Neural cell (in vitro differentiated cells): ENCODE data around the gene FAM53B.

Source experiments
- EP300 ChIP-seq: fragments of 450-650 bp; conservative IDR thresholded peaks from 2 replicates; pipeline ENCODE4 v1.6.1; 2014; ENCODE audit warnings: antibody characterized with exemption, mild to moderate bottlenecking, moderate library complexity; ENCODE audit not compliant: poor library complexity, severe bottlenecking
- POLR2AphosphoS5 ChIP-seq: IDR thresholded peaks from 2 replicates; pipeline ENCODE4 v1.6.1; 2012
- RAD21 ChIP-seq: fragments of 450-650 bp; conservative IDR thresholded peaks from 2 replicates; pipeline ENCODE4 v1.6.1; 2014; ENCODE audit warnings: antibody characterized with exemption, mild to moderate bottlenecking, moderate library complexity
- TAF1 ChIP-seq: IDR thresholded peaks from 2 replicates; pipeline ENCODE4 v1.6.1; 2012; ENCODE audit warnings: low read depth
- TF ChIP-seq, protein P1 (sequence below): fragments of 450-650 bp; IDR thresholded peaks from 2 replicates; pipeline ENCODE4 v1.5.1; 2014; ENCODE audit warnings: antibody characterized with exemption, mild to moderate bottlenecking, moderate library complexity; ENCODE audit not compliant: poor library complexity, severe bottlenecking
- TF ChIP-seq, protein P2 (sequence below): IDR thresholded peaks from 2 replicates; pipeline ENCODE4 v1.6.1; 2012; ENCODE audit warnings: borderline replicate concordance

DNA sequence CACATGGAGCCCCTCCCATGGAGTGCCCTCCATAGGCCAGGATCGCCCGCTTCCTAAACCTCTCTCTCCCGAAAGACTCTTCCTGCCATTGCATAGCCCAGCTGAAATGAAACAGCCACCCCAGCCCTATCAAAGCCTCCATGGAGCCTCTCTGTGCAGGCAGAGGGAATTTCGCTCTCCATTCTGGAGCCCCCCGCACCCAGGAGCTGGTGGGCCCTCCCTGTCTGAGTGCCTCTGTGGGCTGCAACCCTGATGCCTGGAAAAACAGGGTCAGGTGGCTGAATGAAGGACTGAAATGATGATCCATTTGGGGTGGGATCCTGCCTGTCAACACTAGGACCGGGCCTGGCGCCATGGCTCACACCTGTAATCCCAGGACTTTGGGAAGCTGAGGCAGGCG lies 106.4 kb downstream of the FAM53B start:
- TF ChIP-seq, protein P1, sequence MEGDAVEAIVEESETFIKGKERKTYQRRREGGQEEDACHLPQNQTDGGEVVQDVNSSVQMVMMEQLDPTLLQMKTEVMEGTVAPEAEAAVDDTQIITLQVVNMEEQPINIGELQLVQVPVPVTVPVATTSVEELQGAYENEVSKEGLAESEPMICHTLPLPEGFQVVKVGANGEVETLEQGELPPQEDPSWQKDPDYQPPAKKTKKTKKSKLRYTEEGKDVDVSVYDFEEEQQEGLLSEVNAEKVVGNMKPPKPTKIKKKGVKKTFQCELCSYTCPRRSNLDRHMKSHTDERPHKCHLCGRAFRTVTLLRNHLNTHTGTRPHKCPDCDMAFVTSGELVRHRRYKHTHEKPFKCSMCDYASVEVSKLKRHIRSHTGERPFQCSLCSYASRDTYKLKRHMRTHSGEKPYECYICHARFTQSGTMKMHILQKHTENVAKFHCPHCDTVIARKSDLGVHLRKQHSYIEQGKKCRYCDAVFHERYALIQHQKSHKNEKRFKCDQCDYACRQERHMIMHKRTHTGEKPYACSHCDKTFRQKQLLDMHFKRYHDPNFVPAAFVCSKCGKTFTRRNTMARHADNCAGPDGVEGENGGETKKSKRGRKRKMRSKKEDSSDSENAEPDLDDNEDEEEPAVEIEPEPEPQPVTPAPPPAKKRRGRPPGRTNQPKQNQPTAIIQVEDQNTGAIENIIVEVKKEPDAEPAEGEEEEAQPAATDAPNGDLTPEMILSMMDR: no peak
- TF ChIP-seq RAD21 (no peak), POLR2AphosphoS5 (no peak), TAF1 (no peak), EP300 (no peak)
- TF ChIP-seq, protein P2, sequence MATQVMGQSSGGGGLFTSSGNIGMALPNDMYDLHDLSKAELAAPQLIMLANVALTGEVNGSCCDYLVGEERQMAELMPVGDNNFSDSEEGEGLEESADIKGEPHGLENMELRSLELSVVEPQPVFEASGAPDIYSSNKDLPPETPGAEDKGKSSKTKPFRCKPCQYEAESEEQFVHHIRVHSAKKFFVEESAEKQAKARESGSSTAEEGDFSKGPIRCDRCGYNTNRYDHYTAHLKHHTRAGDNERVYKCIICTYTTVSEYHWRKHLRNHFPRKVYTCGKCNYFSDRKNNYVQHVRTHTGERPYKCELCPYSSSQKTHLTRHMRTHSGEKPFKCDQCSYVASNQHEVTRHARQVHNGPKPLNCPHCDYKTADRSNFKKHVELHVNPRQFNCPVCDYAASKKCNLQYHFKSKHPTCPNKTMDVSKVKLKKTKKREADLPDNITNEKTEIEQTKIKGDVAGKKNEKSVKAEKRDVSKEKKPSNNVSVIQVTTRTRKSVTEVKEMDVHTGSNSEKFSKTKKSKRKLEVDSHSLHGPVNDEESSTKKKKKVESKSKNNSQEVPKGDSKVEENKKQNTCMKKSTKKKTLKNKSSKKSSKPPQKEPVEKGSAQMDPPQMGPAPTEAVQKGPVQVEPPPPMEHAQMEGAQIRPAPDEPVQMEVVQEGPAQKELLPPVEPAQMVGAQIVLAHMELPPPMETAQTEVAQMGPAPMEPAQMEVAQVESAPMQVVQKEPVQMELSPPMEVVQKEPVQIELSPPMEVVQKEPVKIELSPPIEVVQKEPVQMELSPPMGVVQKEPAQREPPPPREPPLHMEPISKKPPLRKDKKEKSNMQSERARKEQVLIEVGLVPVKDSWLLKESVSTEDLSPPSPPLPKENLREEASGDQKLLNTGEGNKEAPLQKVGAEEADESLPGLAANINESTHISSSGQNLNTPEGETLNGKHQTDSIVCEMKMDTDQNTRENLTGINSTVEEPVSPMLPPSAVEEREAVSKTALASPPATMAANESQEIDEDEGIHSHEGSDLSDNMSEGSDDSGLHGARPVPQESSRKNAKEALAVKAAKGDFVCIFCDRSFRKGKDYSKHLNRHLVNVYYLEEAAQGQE: no peak
